Measurements from ENCODE around the gene IQCF6. TPM values are rescaled to one million over a fixed set of nuclear protein-coding genes. Genes with fewer than 3 reads are reported as not detected.

IQCF6 gene
- polyA plus RNA-seq, 1 donor from 2014 or later = not detected

DNA sequence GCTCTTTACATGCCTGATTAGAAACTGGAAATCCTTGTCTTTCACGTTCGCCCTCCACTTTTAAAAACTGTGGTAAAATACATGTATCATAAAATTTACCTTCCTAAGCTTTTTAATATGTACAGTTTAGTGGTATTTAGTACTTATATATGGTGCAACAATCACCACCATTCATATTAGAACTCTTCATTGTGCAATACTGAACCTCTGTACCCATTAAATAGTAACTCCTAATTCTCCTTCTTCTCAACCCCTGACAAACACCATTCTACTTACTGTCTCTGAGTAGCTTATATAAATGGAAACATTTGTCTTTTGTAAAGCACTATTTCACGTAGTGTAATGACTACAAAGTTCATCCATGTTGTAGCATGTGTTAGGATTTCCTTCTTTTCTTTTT lies 44.0 kb downstream of the IQCF6 start:
- no peaks in the 10 kb centered on the region for H4K20me1 ChIP-seq (ENCODE audit: insufficient read depth)
- H3K9me2 ChIP-seq (ENCODE audit: insufficient read depth, low read length) = no peaks in the 10 kb centered on the region
- H3K79me2 ChIP-seq (replicated peaks; ENCODE audit: insufficient read depth, low read length) = no peaks in the 10 kb centered on the region
- TF ChIP-seq EZH2 (IDR thresholded peaks at IDR 0.05; ENCODE audit: borderline replicate concordance, insufficient read depth, low read length, poor library complexity, severe bottlenecking) (no peak), SMC3 (conservative IDR thresholded peaks at IDR 0.05; ENCODE audit: poor library complexity) (no peak), MXI1 (conservative IDR thresholded peaks at IDR 0.05; ENCODE audit: poor library complexity, severe bottlenecking) (no peak), TAF1 (IDR thresholded peaks at IDR 0.05; ENCODE audit: low read depth) (no peak), EP300 (conservative IDR thresholded peaks at IDR 0.05; ENCODE audit: poor library complexity, severe bottlenecking) (no peak), RAD21 (conservative IDR thresholded peaks at IDR 0.05) (no peak), POLR2AphosphoS5 (IDR thresholded peaks at IDR 0.05) (no peak)
- TF ChIP-seq, protein P1, sequence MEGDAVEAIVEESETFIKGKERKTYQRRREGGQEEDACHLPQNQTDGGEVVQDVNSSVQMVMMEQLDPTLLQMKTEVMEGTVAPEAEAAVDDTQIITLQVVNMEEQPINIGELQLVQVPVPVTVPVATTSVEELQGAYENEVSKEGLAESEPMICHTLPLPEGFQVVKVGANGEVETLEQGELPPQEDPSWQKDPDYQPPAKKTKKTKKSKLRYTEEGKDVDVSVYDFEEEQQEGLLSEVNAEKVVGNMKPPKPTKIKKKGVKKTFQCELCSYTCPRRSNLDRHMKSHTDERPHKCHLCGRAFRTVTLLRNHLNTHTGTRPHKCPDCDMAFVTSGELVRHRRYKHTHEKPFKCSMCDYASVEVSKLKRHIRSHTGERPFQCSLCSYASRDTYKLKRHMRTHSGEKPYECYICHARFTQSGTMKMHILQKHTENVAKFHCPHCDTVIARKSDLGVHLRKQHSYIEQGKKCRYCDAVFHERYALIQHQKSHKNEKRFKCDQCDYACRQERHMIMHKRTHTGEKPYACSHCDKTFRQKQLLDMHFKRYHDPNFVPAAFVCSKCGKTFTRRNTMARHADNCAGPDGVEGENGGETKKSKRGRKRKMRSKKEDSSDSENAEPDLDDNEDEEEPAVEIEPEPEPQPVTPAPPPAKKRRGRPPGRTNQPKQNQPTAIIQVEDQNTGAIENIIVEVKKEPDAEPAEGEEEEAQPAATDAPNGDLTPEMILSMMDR (IDR thresholded peaks at IDR 0.05; ENCODE audit: poor library complexity, severe bottlenecking) = no peak
- TF ChIP-seq, protein P2, sequence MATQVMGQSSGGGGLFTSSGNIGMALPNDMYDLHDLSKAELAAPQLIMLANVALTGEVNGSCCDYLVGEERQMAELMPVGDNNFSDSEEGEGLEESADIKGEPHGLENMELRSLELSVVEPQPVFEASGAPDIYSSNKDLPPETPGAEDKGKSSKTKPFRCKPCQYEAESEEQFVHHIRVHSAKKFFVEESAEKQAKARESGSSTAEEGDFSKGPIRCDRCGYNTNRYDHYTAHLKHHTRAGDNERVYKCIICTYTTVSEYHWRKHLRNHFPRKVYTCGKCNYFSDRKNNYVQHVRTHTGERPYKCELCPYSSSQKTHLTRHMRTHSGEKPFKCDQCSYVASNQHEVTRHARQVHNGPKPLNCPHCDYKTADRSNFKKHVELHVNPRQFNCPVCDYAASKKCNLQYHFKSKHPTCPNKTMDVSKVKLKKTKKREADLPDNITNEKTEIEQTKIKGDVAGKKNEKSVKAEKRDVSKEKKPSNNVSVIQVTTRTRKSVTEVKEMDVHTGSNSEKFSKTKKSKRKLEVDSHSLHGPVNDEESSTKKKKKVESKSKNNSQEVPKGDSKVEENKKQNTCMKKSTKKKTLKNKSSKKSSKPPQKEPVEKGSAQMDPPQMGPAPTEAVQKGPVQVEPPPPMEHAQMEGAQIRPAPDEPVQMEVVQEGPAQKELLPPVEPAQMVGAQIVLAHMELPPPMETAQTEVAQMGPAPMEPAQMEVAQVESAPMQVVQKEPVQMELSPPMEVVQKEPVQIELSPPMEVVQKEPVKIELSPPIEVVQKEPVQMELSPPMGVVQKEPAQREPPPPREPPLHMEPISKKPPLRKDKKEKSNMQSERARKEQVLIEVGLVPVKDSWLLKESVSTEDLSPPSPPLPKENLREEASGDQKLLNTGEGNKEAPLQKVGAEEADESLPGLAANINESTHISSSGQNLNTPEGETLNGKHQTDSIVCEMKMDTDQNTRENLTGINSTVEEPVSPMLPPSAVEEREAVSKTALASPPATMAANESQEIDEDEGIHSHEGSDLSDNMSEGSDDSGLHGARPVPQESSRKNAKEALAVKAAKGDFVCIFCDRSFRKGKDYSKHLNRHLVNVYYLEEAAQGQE (IDR thresholded peaks at IDR 0.05; ENCODE audit: borderline replicate concordance) = no peak
- no peak overlapping the region for H3K9ac ChIP-seq (ENCODE audit: low read length)
- H3F3A ChIP-seq (ENCODE audit: insufficient read depth, low read length, poor library complexity, severe bottlenecking) = no peaks in the 10 kb centered on the region
- no peak overlapping the region for H3K4me2 ChIP-seq (ENCODE audit: low read length)
- H3K27ac ChIP-seq (ENCODE audit: low read length) = no peak overlapping the region
- no peak overlapping the region for H3K4me3 ChIP-seq (ENCODE audit: low read length)
- H3K9me3 ChIP-seq (ENCODE audit: low read length) = no peaks in the 10 kb centered on the region
- no peaks in the 10 kb centered on the region for H3K27me3 ChIP-seq (ENCODE audit: insufficient read depth, low read depth, low read length)
- no peak overlapping the region for H2AFZ ChIP-seq (ENCODE audit: low read depth, low read length)
- no peaks in the 10 kb centered on the region for H3K36me3 ChIP-seq (ENCODE audit: insufficient read depth, low read length)

DNA sequence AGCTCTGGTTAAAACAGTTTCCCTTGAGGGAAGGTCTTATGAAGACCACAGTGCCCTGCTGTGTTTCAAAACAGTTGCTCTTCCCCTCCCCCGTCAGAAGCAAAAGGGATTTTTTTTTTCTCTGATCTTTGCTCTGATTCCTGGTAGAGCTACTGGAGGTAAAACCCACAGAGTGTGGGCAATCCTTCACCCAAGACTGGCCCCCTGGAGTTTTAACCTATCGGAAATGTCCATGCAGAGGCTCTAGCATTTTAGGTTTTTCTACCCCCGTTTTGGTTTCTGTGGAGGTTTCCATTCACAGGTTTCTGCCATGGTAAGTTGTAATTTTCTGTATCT lies 44.5 kb downstream of the IQCF6 start:
- no peak overlapping the region for H2AFZ ChIP-seq (ENCODE audit: low read depth, low read length)
- H3K9ac ChIP-seq (ENCODE audit: low read length) = no peak overlapping the region
- no peak overlapping the region for H3K4me3 ChIP-seq (ENCODE audit: low read length)
- H3K36me3 ChIP-seq (ENCODE audit: insufficient read depth, low read length) = no peaks in the 10 kb centered on the region
- H4K20me1 ChIP-seq (ENCODE audit: insufficient read depth) = no peaks in the 10 kb centered on the region
- no peaks in the 10 kb centered on the region for H3K27me3 ChIP-seq (ENCODE audit: insufficient read depth, low read depth, low read length)
- H3K4me2 ChIP-seq (ENCODE audit: low read length) = no peak overlapping the region
- no peaks in the 10 kb centered on the region for H3K9me2 ChIP-seq (ENCODE audit: insufficient read depth, low read length)
- no peaks in the 10 kb centered on the region for H3K9me3 ChIP-seq (ENCODE audit: low read length)
- TF ChIP-seq TAF1 (IDR thresholded peaks at IDR 0.05; ENCODE audit: low read depth) (no peak), EP300 (conservative IDR thresholded peaks at IDR 0.05; ENCODE audit: poor library complexity, severe bottlenecking) (no peak), RAD21 (conservative IDR thresholded peaks at IDR 0.05) (no peak)
- TF ChIP-seq, protein P2 (IDR thresholded peaks at IDR 0.05; ENCODE audit: borderline replicate concordance) = no peak
- H3K27ac ChIP-seq (ENCODE audit: low read length) = no peak overlapping the region
- H3F3A ChIP-seq (ENCODE audit: insufficient read depth, low read length, poor library complexity, severe bottlenecking) = no peaks in the 10 kb centered on the region
- no peaks in the 10 kb centered on the region for H3K79me2 ChIP-seq (replicated peaks; ENCODE audit: insufficient read depth, low read length)
